Osteoblast (primary cell): ENCODE measurements around the gene OR6N1. TPM values are rescaled to one million over a fixed set of nuclear protein-coding genes. Genes with fewer than 3 reads are reported as not detected.
A peak's percentile ranks its signal among the peaks of the same experiment; 100 is the strongest.

ENCODE experiments used
- DNase-seq: peaks from one replicate; pipeline ENCODE4 v3.0.0; 2011; ENCODE audit warnings: low spot score, mixed read lengths; ENCODE audit not compliant: insufficient read length; ENCODE audit errors: missing footprints
- H2AFZ ChIP-seq: 2 replicates; pipeline ENCODE4 v1.6.0; 2011; ENCODE audit warnings: mild to moderate bottlenecking, low read length
- H3K27ac ChIP-seq: 2 replicates; pipeline ENCODE4 v1.5.1; 2011; ENCODE audit warnings: mild to moderate bottlenecking, low read depth, low read length, moderate library complexity
- H3K27me3 ChIP-seq: 2 replicates; pipeline ENCODE4 v1.6.0; 2012; ENCODE audit warnings: mild to moderate bottlenecking, control low read depth, inconsistent platforms, low read length, moderate library complexity; ENCODE audit not compliant: insufficient read depth
- H3K36me3 ChIP-seq: 2 replicates; pipeline ENCODE4 v1.5.1; 2011; ENCODE audit warnings: mild to moderate bottlenecking, low read length, control low read depth, moderate library complexity; ENCODE audit not compliant: insufficient read depth
- H3K4me1 ChIP-seq: 2 replicates; pipeline ENCODE4 v1.5.1; 2011; ENCODE audit warnings: mild to moderate bottlenecking, low read length, control low read depth, moderate library complexity; ENCODE audit not compliant: insufficient read depth
- H3K4me2 ChIP-seq: 2 replicates; pipeline ENCODE4 v1.6.0; 2011; ENCODE audit warnings: mild to moderate bottlenecking, low read length; ENCODE audit not compliant: insufficient read depth
- H3K4me3 ChIP-seq: fragments of 200-600 bp; sonication (generic); 3 replicates; pipeline ENCODE4 v1.5.1; 2012; ENCODE audit warnings: mild to moderate bottlenecking, low read length, inconsistent platforms; ENCODE audit not compliant: insufficient read depth
- H3K79me2 ChIP-seq: 2 replicates; pipeline ENCODE4 v1.6.0; 2012; ENCODE audit warnings: mild to moderate bottlenecking, low read length, control low read depth, inconsistent platforms; ENCODE audit not compliant: insufficient read depth
- H3K9me3 ChIP-seq: 2 replicates; pipeline ENCODE4 v1.5.1; 2011; ENCODE audit warnings: low read depth, low read length, control low read depth
- H4K20me1 ChIP-seq: 2 replicates; pipeline ENCODE4 v1.6.0; 2012; ENCODE audit warnings: mild to moderate bottlenecking, low read length, control low read depth; ENCODE audit not compliant: insufficient read depth
- total RNA-seq: library from RNA; depleted of rRNA; stranded (reverse); fragments of >200 nt; gene quantifications from 2 replicates; pipeline ENCODE4 v1.2.3, GENCODE V29; 2012
- TF ChIP-seq, protein P1 (sequence below): IDR thresholded peaks from 2 replicates; pipeline ENCODE4 v1.5.1; 2011; ENCODE audit warnings: mild to moderate bottlenecking, low read depth, low read length, moderate library complexity; ENCODE audit errors: extremely low read depth

Gene OR6N1
- total RNA-seq, 1 donor: not detected

GRCh38 chr1:158754420-158754819, 17.6 kb downstream of the OR6N1 start, which contains the start of gene OR6K6:
Gene OR6K6 (plus strand): TSS chr1:158754720. CDS start chr1:158754888, 168 bp downstream.
- no peak within 1 kb of the TSS for H3K4me3 ChIP-seq
- H3K4me2 ChIP-seq: no peak within 1 kb of the TSS
- no peaks in the 10 kb centered on the region for H3K36me3 ChIP-seq
- TF ChIP-seq, protein P1, sequence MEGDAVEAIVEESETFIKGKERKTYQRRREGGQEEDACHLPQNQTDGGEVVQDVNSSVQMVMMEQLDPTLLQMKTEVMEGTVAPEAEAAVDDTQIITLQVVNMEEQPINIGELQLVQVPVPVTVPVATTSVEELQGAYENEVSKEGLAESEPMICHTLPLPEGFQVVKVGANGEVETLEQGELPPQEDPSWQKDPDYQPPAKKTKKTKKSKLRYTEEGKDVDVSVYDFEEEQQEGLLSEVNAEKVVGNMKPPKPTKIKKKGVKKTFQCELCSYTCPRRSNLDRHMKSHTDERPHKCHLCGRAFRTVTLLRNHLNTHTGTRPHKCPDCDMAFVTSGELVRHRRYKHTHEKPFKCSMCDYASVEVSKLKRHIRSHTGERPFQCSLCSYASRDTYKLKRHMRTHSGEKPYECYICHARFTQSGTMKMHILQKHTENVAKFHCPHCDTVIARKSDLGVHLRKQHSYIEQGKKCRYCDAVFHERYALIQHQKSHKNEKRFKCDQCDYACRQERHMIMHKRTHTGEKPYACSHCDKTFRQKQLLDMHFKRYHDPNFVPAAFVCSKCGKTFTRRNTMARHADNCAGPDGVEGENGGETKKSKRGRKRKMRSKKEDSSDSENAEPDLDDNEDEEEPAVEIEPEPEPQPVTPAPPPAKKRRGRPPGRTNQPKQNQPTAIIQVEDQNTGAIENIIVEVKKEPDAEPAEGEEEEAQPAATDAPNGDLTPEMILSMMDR: no peak
- no peak within 1 kb of the TSS for H2AFZ ChIP-seq
- H3K9me3 ChIP-seq: no peaks in the 10 kb centered on the region
- no peak within 1 kb of the TSS for H3K27ac ChIP-seq
- no peaks in the 10 kb centered on the region for H4K20me1 ChIP-seq
- no peaks in the 10 kb centered on the region for H3K79me2 ChIP-seq
- no peaks in the 10 kb centered on the region for H3K27me3 ChIP-seq
- H3K4me1 ChIP-seq: no peaks in the 10 kb centered on the region
- DNase-seq: no peak

GRCh38 chr1:158752155-158752712, 19.8 kb downstream of the OR6N1 start:
- no peaks in the 10 kb centered on the region for H3K9me3 ChIP-seq
- H2AFZ ChIP-seq: no peak overlapping the region
- no peak overlapping the region for H3K4me3 ChIP-seq
- H3K4me1 ChIP-seq: no peaks in the 10 kb centered on the region
- TF ChIP-seq, protein P1: no peak
- H3K27me3 ChIP-seq: no peaks in the 10 kb centered on the region
- H3K27ac ChIP-seq: no peak overlapping the region
- H3K36me3 ChIP-seq: no peaks in the 10 kb centered on the region
- H3K4me2 ChIP-seq: no peak overlapping the region
- DNase-seq: peak; percentile 63
- H3K79me2 ChIP-seq: no peaks in the 10 kb centered on the region
- no peaks in the 10 kb centered on the region for H4K20me1 ChIP-seq

DNA sequence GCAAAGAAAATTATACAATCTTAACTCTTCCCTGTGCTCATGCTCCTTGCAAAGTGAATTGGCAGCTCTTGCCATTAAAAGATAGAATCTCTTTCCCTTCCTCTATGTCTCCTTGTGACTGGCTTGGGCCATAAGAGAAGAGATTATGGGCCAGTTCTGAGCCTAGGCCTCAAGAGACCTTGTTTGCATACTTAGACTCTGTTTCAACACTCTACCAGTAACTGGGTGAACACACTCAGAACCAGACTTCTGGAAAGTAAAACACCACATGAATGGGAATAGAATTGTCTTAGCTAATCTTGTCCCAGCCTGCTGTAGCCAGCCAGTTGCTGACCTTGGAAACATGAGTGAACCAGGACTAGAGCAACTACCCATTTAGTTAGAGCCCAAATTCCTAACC, 36.1 kb downstream of the OR6N1 start:
- no peak overlapping the region for H3K4me2 ChIP-seq
- no peaks in the 10 kb centered on the region for H3K4me1 ChIP-seq

DNA sequence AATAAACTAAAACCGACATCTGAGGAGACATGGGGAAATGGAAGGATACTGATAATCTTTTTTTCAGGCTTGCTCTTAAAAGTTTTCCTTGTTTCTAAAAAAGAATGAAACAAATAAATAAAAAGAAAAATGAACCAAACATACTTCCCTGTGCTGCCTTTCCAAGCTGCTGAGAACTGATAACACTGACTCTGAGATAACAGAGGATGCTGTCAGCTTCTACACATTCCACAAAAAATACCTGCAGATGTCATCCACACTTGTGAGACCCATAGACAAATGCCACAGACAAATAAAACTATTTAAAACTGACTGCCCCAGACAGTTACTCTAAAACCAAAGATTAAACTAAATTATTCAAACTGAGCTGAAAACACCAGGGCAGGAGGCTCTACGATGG, 39.5 kb downstream of the OR6N1 start:
- TF ChIP-seq, protein P1: no peak
- Histone ChIP-seq H3K36me3 (no peaks in the 10 kb centered on the region), H2AFZ (no peak overlapping the region), H3K27ac (no peak overlapping the region), H3K4me1 (no peaks in the 10 kb centered on the region), H3K9me3 (no peaks in the 10 kb centered on the region), H3K4me3 (no peak overlapping the region), H3K4me2 (no peak overlapping the region), H3K79me2 (no peaks in the 10 kb centered on the region), H3K27me3 (no peaks in the 10 kb centered on the region), H4K20me1 (no peaks in the 10 kb centered on the region)
- no peak for DNase-seq

More for the DNA sequence above, 36.1 kb downstream of the OR6N1 start:
- Histone ChIP-seq H3K79me2 (no peaks in the 10 kb centered on the region), H4K20me1 (no peaks in the 10 kb centered on the region), H3K36me3 (no peaks in the 10 kb centered on the region), H2AFZ (no peak overlapping the region), H3K27me3 (no peaks in the 10 kb centered on the region), H3K9me3 (no peaks in the 10 kb centered on the region), H3K4me3 (no peak overlapping the region), H3K27ac (no peak overlapping the region)
- TF ChIP-seq, protein P1: no peak
- no peak for DNase-seq
